ENCODE measurements around the gene ERICH3. TPM values are rescaled to one million over a fixed set of nuclear protein-coding genes. Genes with fewer than 3 reads are reported as not detected.

Gene ERICH3, protein sequence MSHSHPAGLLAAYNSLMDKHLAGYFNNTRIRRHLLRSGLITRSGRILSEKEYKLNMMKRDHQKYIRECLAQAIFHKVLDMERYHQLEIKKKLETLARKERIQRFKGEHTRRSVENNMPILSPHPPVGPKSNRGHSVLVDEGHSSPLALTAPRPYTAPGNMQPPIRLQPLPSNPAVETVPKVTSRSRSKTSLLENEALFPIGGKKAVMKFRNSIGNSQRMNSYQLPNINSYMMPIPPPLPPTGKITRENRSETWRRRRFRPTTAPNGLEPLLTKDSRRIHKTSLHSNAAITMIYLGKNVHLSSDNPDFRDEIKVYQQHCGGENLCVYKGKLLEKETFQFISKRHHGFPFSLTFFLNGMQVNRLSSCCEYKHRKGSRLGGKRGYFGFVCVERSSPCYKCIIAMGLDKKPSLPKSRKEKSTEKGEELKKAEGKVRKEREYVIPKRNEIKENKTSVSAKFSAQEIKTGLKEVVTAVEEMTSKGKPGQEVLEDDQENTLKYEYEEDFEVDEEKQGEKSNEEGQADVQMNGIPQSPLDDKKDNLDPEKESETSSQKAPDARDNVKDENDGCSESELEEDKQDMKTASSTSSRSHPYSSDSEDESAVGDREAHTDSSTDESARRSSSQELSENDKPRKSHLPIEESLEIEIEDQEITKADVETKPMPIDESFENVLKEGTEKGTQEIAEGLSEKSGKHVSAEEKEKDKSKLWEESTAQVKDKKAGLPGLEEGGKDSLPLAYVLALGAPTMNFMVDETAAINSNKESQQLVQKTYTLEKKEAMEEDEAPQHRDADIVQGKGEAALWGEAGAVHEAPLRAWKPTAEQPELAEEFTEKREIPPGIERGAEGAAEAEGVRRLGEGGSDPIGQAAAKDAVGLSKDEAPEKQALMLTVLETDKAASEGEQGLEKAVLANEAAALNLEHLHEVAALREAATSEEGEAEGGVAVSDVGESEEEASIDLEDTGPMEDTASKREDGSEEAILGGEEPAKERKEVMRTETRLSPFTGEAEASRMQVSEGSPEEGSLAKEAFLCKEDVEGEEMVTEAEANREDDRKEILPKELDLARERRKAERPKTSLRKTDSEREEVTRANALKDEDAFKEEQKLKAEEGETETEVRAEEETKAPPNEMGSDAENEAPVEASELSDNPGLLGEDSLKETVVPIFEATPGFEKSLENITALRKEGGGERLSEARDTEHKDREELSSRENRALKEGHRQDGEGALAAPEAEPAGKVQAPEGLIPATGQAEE (N-terminal part only)
- polyA plus RNA-seq (2011; rRNA removed) (not detected in 2 replicates), polyA minus RNA-seq (2011; rRNA and poly(A)+ RNA removed) (not detected in 2 replicates)

DNA sequence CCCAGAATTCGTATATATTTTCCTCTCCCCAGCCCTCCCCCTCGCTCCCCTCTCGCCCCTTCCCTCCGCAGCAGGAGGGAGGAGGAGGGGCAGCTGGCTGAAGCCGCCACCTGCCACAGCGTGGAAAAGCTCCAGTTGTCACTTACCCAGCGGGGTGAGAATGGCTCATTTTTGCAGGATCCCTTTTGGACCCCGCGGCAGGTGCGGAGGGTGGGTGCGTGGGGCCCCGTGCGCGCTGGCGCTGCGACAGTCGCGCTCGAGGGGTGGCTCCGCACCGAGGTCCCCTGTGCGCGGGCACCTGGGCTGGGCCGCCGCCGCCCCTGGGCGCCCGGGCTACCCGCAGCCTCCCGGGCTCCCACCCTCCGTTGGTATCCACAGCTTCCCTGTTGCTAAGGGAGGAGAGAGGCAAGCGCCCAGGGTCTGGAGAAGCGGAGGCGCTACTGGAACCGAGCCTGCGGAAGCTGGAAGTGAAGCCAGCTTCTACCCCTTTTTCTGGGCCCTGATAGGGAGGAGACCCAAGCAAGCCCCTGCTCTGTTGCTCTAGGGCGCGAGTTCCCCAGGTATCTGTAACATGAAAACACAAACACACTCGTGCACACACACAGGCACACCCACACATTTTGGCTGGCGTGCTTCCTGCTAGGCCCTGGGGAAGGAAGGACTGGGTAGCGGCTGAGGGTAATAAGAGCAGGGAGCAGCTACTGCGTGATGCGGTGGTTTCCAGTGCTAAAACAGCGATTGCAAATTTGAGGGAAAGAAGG lies at the start of gene ERICH3:
Gene ERICH3 (minus strand): TSS at position 442 of the 761 bp plus-strand sequence. CDS start 273 bp downstream, at position 169.
- CTCF ChIA-PET = no interaction called here

DNA sequence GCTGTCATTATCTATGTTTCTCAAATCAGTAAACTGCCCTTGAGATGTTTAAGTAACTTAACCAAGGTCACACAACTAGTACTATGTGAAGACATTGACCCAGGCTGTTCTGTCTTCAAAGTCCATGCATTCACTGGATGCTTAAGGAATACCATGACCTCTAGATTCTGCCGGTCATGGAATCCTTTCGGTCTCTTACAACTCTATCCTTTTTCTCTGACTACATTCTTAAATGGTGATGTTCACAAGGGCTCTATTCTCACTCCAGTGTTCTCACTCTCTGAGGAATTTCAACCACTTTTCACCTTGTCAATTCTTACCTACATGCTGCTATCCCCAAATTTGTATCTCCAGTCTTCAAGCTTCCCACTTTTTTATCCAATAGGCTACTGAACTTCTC lies 44.0 kb upstream of the ERICH3 start:
- Histone ChIP-seq H3K9me3 (ENCODE audit: control insufficient read depth, insufficient read depth, low read length) (no peaks in the 10 kb centered on the region), H3K27me3 (ENCODE audit: control insufficient read depth, insufficient read depth, low read length) (no peaks in the 10 kb centered on the region), H3K4me3 (ENCODE audit: low read depth, low read length) (no peak overlapping the region), H3K27ac (ENCODE audit: low read depth, low read length) (no peak overlapping the region)
- POLR2A ChIA-PET = no interaction called here
- TF ChIP-seq, protein P1, sequence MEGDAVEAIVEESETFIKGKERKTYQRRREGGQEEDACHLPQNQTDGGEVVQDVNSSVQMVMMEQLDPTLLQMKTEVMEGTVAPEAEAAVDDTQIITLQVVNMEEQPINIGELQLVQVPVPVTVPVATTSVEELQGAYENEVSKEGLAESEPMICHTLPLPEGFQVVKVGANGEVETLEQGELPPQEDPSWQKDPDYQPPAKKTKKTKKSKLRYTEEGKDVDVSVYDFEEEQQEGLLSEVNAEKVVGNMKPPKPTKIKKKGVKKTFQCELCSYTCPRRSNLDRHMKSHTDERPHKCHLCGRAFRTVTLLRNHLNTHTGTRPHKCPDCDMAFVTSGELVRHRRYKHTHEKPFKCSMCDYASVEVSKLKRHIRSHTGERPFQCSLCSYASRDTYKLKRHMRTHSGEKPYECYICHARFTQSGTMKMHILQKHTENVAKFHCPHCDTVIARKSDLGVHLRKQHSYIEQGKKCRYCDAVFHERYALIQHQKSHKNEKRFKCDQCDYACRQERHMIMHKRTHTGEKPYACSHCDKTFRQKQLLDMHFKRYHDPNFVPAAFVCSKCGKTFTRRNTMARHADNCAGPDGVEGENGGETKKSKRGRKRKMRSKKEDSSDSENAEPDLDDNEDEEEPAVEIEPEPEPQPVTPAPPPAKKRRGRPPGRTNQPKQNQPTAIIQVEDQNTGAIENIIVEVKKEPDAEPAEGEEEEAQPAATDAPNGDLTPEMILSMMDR (IDR thresholded peaks at IDR 0.05; ENCODE audit: low read depth, low read length) = no peak
- DNase-seq (ENCODE audit: low read depth, low spot score) = no peak
- CTCF ChIA-PET = interaction anchor here (1.8 to 5.8 kb wide), 2 partner anchors 16 to 27 kb away, joined by 7 to 38 read pairs; no protein-coding TSS in a partner anchor

More for the DNA sequence above, at the start of gene ERICH3:
- peaks cover 11% of the 10 kb centered on the region for H3K27me3 ChIP-seq (ENCODE audit: control insufficient read depth, insufficient read depth, low read length)
- peak within 1 kb of the TSS; percentile 32 for H3K4me3 ChIP-seq (ENCODE audit: low read depth, low read length)
- DNase-seq (ENCODE audit: low read depth, low spot score) = no peak
- no peak within 1 kb of the TSS for H3K27ac ChIP-seq (ENCODE audit: low read depth, low read length)
- POLR2A ChIA-PET = no interaction called here
- TF ChIP-seq, protein P1 (IDR thresholded peaks at IDR 0.05; ENCODE audit: low read depth, low read length) = no peak
- no peaks in the 10 kb centered on the region for H3K9me3 ChIP-seq (ENCODE audit: control insufficient read depth, insufficient read depth, low read length)

DNA sequence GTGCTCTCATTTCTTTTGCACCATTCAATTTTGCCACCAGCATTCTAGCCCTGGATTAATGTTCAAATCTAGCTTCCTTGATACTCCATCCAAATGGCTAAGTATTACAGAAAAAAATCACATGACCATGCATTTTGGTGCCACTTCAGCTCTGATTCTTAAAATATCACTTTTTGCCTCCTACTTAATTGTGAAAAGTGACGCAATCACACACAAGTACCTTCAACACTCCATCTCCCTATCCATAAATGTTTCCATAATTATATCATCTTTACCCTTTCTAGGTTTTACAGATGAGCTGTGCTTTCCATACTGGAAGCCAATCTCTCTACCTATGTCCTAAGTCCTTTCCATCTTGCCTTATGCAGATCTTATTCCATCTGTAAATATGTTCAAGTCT lies 43.2 kb upstream of the ERICH3 start:
- POLR2A ChIA-PET = no interaction called here
- DNase-seq (ENCODE audit: low read depth, low spot score) = no peak

DNA sequence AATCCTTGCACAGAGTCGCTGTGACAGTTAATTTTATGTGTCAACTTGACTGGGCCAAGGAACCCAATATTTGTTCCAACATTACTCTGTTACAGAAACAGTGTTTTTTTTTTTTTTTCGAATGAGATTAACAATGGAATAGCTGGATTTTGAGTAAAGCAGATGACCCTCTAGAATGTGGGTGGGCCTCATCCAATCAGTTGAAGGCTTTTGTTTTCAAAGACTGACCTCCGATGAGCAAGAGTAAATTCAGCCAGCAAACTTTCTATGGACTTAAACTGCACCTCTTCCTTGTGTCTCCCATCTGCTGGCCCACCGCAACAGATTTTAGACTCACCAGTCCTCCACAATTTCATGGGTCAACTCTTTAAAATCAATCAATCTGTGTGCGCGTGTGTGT lies 42.2 kb upstream of the ERICH3 start:
- no peaks in the 10 kb centered on the region for H3K27me3 ChIP-seq (ENCODE audit: control insufficient read depth, insufficient read depth, low read length)
- ChIA-PET POLR2A (no interaction called here), CTCF (interaction anchor here (1.5 to 5.8 kb wide), 3 partner anchors 10 to 25 kb away, joined by 3 to 45 read pairs (median 38); partner anchors contain the start of genes CRYZ and TYW3)
- TF ChIP-seq, protein P1 (IDR thresholded peaks at IDR 0.05; ENCODE audit: low read depth, low read length) = no peak
- no peak for DNase-seq (ENCODE audit: low read depth, low spot score)
- no peak overlapping the region for H3K27ac ChIP-seq (ENCODE audit: low read depth, low read length)
- H3K4me3 ChIP-seq (ENCODE audit: low read depth, low read length) = no peak overlapping the region
- no peaks in the 10 kb centered on the region for H3K9me3 ChIP-seq (ENCODE audit: control insufficient read depth, insufficient read depth, low read length)

More for the DNA sequence above, 43.2 kb upstream of the ERICH3 start:
- no peak overlapping the region for H3K27ac ChIP-seq (ENCODE audit: low read depth, low read length)
- no peaks in the 10 kb centered on the region for H3K27me3 ChIP-seq (ENCODE audit: control insufficient read depth, insufficient read depth, low read length)
- TF ChIP-seq, protein P1 (IDR thresholded peaks at IDR 0.05; ENCODE audit: low read depth, low read length) = no peak
- CTCF ChIA-PET = interaction anchor here (5.8 kb wide), 1 partner anchor 26 kb away, joined by 38 read pairs; no protein-coding TSS in a partner anchor
- no peaks in the 10 kb centered on the region for H3K9me3 ChIP-seq (ENCODE audit: control insufficient read depth, insufficient read depth, low read length)
- no peak overlapping the region for H3K4me3 ChIP-seq (ENCODE audit: low read depth, low read length)

All from AG04450 (cell line).